MM.1S (cell line): ENCODE data around the gene PSKH1.

Source experiments
- DNase-seq: peaks from one replicate; pipeline ENCODE4 v3.0.0-alpha.2; 2015
- H2AFZ ChIP-seq: fragments of 300-600 bp; sonication (generic); 2 replicates; pipeline ENCODE4 v1.6.0; 2016; ENCODE audit warnings: antibody characterized with exemption, low read length
- H3F3A ChIP-seq: fragments of 300-600 bp; sonication (generic); 2 replicates; pipeline ENCODE4 v1.6.1; 2016; ENCODE audit warnings: mild to moderate bottlenecking, antibody characterized with exemption, low read length, moderate library complexity, mixed read lengths; ENCODE audit not compliant: insufficient read depth
- H3K27ac ChIP-seq: fragments of 300-600 bp; sonication (generic); 2 replicates; pipeline ENCODE4 v1.5.1; 2016; ENCODE audit warnings: mild to moderate bottlenecking, low read length
- H3K27me3 ChIP-seq: fragments of 300-600 bp; sonication (generic); replicated peaks from 2 replicates; pipeline ENCODE4 v1.6.0; 2016; ENCODE audit warnings: low read length; ENCODE audit not compliant: insufficient read depth
- H3K36me3 ChIP-seq: fragments of 300-600 bp; sonication (generic); replicated peaks from 2 replicates; pipeline ENCODE4 v1.6.1; 2016; ENCODE audit warnings: mild to moderate bottlenecking, low read length, mixed read lengths; ENCODE audit not compliant: insufficient read depth
- H3K4me1 ChIP-seq: fragments of 300-600 bp; sonication (generic); 2 replicates; pipeline ENCODE4 v1.6.1; 2016; ENCODE audit warnings: low read length, mixed read lengths
- H3K4me2 ChIP-seq: fragments of 300-600 bp; sonication (generic); 2 replicates; pipeline ENCODE4 v1.6.0; 2016; ENCODE audit warnings: low read depth, low read length
- H3K4me3 ChIP-seq: fragments of 300-600 bp; sonication (generic); 2 replicates; pipeline ENCODE4 v1.5.1; 2016; ENCODE audit warnings: low read length, mixed read lengths
- H3K79me2 ChIP-seq: fragments of 300-600 bp; sonication (generic); 2 replicates; pipeline ENCODE4 v1.6.1; 2016; ENCODE audit warnings: mixed run types, low read length, mixed read lengths
- H3K9ac ChIP-seq: fragments of 300-600 bp; sonication (generic); 2 replicates; pipeline ENCODE4 v1.6.1; 2016; ENCODE audit warnings: low read length, mixed read lengths
- H3K9me2 ChIP-seq: fragments of 300-600 bp; sonication (generic); replicated peaks from 2 replicates; pipeline ENCODE4 v1.6.1; 2016; ENCODE audit warnings: mild to moderate bottlenecking, low read length, mixed read lengths; ENCODE audit not compliant: insufficient read depth
- H3K9me3 ChIP-seq: fragments of 300-600 bp; sonication (generic); replicated peaks from 2 replicates; pipeline ENCODE4 v1.6.1; 2016; ENCODE audit warnings: mild to moderate bottlenecking, low read length, mixed read lengths; ENCODE audit not compliant: insufficient read depth
- H4K20me1 ChIP-seq: fragments of 300-600 bp; sonication (generic); 2 replicates; pipeline ENCODE4 v1.6.1; 2016; ENCODE audit warnings: mild to moderate bottlenecking, low read length, moderate library complexity, mixed read lengths; ENCODE audit not compliant: insufficient read depth
- EZH2 ChIP-seq: fragments of 300-600 bp; sonication (generic); optimal IDR thresholded peaks from 2 replicates; pipeline ENCODE3; 2017; ENCODE audit warnings: low read depth, mild to moderate bottlenecking, antibody characterized with exemption, low read length, mixed read lengths
- EZH2phosphoT487 ChIP-seq: fragments of 300-600 bp; sonication (generic); IDR thresholded peaks from 2 replicates; pipeline ENCODE4 v1.6.1; 2018; ENCODE audit warnings: antibody characterized with exemption, low read length
- TF ChIP-seq, protein P1 (sequence below): fragments of 300-600 bp; sonication (generic); IDR thresholded peaks from 2 replicates; pipeline ENCODE4 v1.5.1; 2016; ENCODE audit warnings: antibody characterized with exemption, low read length, mixed read lengths

PSKH1 gene

DNA sequence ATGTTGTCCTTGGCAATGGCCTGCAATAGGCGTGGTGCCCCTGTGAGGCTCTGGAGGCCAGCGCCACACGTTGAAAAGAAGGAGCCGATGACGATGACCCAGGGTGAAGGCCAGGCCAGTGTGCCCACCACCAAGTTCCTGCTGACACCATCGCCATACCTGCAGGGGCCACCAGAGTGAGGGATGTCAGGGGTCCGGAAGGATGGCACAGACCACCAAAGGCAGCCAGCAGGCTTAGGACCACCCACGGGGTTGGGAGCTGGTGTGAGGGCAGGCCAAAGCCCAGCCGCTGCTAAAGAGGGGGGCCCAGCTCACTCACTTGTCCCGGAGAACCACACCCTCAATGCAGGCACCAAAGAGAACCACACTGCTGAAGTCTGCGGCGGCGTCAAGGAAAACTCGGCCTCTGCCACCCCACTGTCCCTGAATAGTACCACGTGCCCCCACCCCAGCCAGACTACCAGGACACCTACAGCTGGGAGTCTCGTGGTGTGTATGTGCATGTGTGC, 57.3 kb downstream of the PSKH1 start:
- TF ChIP-seq EZH2 = no peak
- TF ChIP-seq, protein P1, sequence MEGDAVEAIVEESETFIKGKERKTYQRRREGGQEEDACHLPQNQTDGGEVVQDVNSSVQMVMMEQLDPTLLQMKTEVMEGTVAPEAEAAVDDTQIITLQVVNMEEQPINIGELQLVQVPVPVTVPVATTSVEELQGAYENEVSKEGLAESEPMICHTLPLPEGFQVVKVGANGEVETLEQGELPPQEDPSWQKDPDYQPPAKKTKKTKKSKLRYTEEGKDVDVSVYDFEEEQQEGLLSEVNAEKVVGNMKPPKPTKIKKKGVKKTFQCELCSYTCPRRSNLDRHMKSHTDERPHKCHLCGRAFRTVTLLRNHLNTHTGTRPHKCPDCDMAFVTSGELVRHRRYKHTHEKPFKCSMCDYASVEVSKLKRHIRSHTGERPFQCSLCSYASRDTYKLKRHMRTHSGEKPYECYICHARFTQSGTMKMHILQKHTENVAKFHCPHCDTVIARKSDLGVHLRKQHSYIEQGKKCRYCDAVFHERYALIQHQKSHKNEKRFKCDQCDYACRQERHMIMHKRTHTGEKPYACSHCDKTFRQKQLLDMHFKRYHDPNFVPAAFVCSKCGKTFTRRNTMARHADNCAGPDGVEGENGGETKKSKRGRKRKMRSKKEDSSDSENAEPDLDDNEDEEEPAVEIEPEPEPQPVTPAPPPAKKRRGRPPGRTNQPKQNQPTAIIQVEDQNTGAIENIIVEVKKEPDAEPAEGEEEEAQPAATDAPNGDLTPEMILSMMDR = no peak
- TF ChIP-seq EZH2phosphoT487 = no peak
- Histone ChIP-seq H3F3A (no peaks in the 10 kb centered on the region), H3K4me3 (no peak overlapping the region), H3K27ac (no peak overlapping the region), H3K9me2 (no peaks in the 10 kb centered on the region), H3K9ac (no peak overlapping the region), H3K36me3 (no peaks in the 10 kb centered on the region; the same call in 1 of the 2 replicates), H4K20me1 (no peaks in the 10 kb centered on the region), H3K9me3 (no peaks in the 10 kb centered on the region), H3K4me2 (no peak overlapping the region), H3K27me3 (no peaks in the 10 kb centered on the region), H3K4me1 (no peaks in the 10 kb centered on the region), H3K79me2 (no peaks in the 10 kb centered on the region), H2AFZ (no peak overlapping the region)
- DNase-seq = no peak

DNA sequence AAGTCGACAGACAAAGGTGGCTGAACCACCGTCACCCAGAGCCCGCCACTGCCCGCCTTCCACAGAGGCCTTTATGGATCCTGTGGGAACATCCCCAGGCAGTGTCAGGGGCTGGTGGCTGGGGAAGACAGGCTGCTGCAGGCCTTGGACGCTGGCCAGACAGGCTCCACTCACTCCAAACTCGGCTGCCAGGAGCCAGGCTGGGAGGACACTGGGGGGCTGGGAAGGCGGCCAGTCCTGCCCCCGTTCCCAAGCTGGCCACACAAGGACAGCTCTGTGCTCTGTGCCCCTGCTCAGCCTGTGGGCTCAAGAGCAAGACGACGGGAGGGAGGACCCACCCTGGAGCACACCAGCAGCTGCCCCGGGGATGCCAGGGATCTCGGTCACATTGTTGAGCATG, 58.4 kb downstream of the PSKH1 start:
- Histone ChIP-seq H3K9me3 (no peaks in the 10 kb centered on the region), H4K20me1 (no peaks in the 10 kb centered on the region), H3K79me2 (no peaks in the 10 kb centered on the region), H3K9ac (no peak overlapping the region), H3K36me3 (no peaks in the 10 kb centered on the region), H3F3A (no peaks in the 10 kb centered on the region), H3K4me2 (no peak overlapping the region), H3K27me3 (no peaks in the 10 kb centered on the region), H3K4me3 (no peak overlapping the region), H2AFZ (no peak overlapping the region), H3K4me1 (no peaks in the 10 kb centered on the region), H3K9me2 (no peaks in the 10 kb centered on the region), H3K27ac (no peak overlapping the region)
- no peak for TF ChIP-seq EZH2
- TF ChIP-seq, protein P1 = no peak
- TF ChIP-seq EZH2phosphoT487 = no peak
- DNase-seq = no peak

DNA sequence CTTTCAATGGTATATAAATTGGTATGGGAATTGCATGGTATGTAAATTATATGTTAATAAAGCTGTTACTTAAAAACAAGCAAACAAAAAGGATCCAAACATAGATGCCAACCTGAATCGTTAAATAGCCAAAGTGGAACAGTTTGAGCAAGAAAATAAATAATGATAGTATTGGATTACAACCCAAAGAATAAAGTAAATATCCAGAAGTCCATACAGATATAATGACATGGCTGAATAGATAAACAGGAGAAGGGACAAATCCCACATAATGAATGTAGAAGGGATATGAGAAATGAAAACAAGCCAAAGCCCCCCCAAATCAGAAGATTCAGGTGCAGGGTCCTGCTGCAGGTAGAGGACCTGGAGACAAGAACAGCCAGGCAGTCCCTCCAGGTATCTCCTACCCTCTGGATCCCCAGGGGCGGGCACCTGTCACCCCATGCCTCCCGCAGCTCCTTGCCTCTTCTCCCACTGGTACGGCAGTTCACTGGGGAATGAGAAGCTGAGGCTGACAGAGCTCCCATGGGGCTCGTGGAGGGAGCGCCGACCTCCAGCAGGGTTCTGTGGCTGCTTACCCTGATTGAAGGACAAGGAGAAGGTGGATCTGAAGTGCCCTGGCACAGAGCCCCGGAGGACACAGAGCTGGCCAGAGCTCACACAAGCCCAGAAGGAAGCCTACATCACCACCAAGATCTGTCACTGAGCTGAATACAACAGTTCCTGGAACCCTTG, 60.8 kb downstream of the PSKH1 start:
- Histone ChIP-seq H3K4me1 (no peaks in the 10 kb centered on the region), H3K9me3 (no peaks in the 10 kb centered on the region), H3K79me2 (no peaks in the 10 kb centered on the region), H3K4me3 (no peak overlapping the region), H3K36me3 (no peaks in the 10 kb centered on the region), H3K9ac (no peak overlapping the region), H3K9me2 (no peaks in the 10 kb centered on the region), H2AFZ (no peak overlapping the region), H4K20me1 (no peaks in the 10 kb centered on the region), H3K27ac (no peak overlapping the region), H3F3A (no peaks in the 10 kb centered on the region), H3K27me3 (no peaks in the 10 kb centered on the region), H3K4me2 (no peak overlapping the region)
- TF ChIP-seq EZH2 (no peak), EZH2phosphoT487 (no peak)
- TF ChIP-seq, protein P1 = no peak
- DNase-seq = no peak
